Measurements from ENCODE around the gene TCF7L2.

DNA sequence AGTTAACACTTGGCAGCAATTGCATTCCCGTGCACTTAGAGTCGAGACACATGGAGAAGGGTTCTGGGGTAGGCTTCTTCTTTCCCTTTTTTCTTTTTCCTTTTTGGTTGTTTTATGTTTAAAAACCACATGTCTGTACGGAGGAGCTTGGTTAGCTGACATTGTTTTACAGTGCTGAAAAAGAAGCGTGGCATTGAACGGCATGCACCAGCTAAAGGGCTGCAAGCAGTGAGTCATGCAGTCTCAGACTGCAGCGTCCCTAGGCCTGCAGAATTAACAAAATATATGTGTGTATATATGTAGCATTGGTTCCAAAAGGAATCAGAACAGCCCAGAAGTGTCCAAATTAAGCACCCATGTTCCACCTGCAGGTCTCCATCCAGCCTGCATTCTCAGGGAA lies 211.0 kb downstream of the TCF7L2 start:
- TF ChIP-seq GATA3 (IDR thresholded peaks at IDR 0.05; ENCODE audit: low read depth, low read length), result no peak
- TF ChIP-seq GATA2 (IDR thresholded peaks at IDR 0.05; ENCODE audit: low read depth, low read length), result no peak

Data from SH-SY5Y (cell line).